ENCODE results near the gene SCNN1G. TPM values are rescaled to one million over a fixed set of nuclear protein-coding genes. Genes with fewer than 3 reads are reported as not detected.

SCNN1G gene
- total RNA-seq, 4 donors from 2014 or later = 3.4 to 6.5 (median 5.6) TPM

DNA sequence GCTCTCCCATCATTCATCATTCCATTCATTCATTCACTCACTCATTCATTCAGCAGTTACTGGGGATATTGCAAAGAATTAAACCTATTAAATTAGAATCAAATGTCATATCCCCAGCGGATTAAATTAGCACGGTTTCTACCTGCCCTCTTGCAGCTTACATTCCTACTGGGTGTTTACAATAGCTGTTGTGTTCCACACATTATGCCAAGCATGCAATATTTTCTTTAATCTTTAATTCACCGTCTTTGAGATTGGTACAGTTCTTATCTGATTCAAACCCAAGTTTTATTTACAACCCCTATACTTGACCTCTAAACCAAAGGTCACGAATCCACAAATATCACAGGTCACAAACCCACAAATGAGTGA is 32.6 kb upstream of the SCNN1G start:
- 48 to 55% methylated on average over 4 of the region's 4 CpGs for WGBS, 2 donors
- intact Hi-C loops (cut with DNase I) = no loop called here
- Histone ChIP-seq H3K4me1 (peaks cover 12 to 25% of the 10 kb centered on the region in 2 donors), H3K27me3 (no peaks in the 10 kb centered on the region), H3K36me3 (no peaks in the 10 kb centered on the region), H3K4me3 (replicated peaks in 1 of 3) (peak overlapping the region in 1 of 3 donors; percentile 29), H3K9me3 (no peaks in the 10 kb centered on the region), H3K27ac (peak overlapping the region in 1 of 3 donors; percentile 53)
- no peak for TF ChIP-seq POLR2A (IDR thresholded peaks at IDR 0.05)
- TF ChIP-seq, protein P1, sequence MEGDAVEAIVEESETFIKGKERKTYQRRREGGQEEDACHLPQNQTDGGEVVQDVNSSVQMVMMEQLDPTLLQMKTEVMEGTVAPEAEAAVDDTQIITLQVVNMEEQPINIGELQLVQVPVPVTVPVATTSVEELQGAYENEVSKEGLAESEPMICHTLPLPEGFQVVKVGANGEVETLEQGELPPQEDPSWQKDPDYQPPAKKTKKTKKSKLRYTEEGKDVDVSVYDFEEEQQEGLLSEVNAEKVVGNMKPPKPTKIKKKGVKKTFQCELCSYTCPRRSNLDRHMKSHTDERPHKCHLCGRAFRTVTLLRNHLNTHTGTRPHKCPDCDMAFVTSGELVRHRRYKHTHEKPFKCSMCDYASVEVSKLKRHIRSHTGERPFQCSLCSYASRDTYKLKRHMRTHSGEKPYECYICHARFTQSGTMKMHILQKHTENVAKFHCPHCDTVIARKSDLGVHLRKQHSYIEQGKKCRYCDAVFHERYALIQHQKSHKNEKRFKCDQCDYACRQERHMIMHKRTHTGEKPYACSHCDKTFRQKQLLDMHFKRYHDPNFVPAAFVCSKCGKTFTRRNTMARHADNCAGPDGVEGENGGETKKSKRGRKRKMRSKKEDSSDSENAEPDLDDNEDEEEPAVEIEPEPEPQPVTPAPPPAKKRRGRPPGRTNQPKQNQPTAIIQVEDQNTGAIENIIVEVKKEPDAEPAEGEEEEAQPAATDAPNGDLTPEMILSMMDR (IDR thresholded peaks at IDR 0.05) = no peak
- DNase-seq = no peak

DNA sequence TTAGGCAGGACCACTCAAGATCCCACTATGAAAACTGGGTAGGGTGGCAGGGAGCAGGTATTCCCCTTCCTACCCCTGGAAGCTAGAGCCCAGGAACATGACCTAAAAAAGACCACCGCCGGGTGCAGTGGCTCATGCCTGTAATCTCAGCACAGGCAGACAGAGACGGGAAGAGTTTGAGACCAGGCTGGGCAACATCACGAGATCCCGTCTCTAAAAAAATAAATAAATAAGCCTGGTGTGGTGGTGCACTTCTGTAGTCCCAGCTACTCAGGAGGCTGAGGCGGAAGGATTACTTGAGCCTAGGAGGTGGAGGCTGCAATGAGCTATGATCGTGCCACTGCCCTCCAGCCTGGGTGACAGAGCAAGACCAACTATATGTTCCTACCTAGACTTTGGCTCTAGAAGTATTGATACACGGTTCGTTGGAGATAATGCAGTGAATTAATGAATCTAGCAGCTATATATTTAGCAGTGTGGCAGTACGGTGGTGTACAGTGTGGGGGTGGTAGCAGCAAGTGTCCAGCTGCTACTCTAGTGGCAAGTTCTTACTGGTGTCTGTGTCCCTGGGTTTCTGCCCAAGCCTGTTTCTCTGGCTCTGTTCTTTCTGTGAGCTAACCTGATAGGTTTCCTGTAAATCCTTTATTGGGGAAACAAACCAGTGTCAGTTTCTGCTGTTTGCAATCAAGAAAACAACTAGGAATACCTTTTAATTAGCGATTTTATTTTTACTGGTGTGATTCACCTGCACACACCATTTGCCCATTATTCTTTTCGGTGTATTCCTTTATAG is 30.0 kb upstream of the SCNN1G start:
- Histone ChIP-seq H3K36me3 (no peaks in the 10 kb centered on the region), H3K4me3 (replicated peaks in 1 of 3) (no peak overlapping the region), H3K4me1 (peaks cover 5 to 9% of the 10 kb centered on the region in 2 donors), H3K27ac (no peak overlapping the region), H3K27me3 (no peaks in the 10 kb centered on the region), H3K9me3 (no peaks in the 10 kb centered on the region)
- no peak for DNase-seq
- TF ChIP-seq POLR2A (IDR thresholded peaks at IDR 0.05) = no peak
- TF ChIP-seq, protein P1 (IDR thresholded peaks at IDR 0.05) = no peak
- intact Hi-C loops (cut with DNase I) = no loop called here
- 86% methylated on average over 12 of the region's 12 CpGs for WGBS, 2 donors

DNA sequence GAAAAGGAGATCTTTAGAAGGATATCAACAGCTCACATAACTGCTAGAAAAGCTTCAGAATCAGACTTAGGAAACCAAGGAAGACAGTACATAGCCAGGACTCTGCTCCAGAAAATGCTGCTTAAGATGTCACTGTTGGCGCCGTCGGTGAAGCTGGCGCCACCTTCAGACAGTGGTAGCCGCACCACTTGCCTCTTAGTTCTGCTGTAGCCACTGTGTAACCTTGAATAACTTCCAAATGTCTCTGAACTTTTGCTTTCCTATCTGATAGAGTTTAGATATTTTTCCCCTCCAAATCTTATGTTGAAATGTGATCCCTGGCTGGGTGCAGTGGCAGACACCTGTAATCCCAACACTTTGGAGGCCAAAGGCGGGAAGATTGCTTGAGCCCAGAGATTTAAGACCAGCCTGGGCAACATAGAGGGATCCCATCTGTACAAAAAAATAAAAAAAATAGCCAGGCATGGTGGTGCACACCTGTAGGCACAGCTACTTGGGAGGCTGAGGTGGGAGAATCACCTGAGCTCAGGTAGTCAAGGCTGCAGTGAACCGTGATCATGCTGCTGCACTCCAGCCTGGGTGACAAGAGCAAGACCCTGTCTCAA is 27.0 kb upstream of the SCNN1G start:
- Histone ChIP-seq H3K4me1 (no peaks in the 10 kb centered on the region), H3K36me3 (no peaks in the 10 kb centered on the region), H3K4me3 (replicated peaks in 1 of 3) (no peak overlapping the region), H3K9me3 (no peaks in the 10 kb centered on the region), H3K27ac (no peak overlapping the region), H3K27me3 (no peaks in the 10 kb centered on the region)
- intact Hi-C loops (cut with DNase I) = no loop called here
- no peak for DNase-seq
- TF ChIP-seq, protein P1 (IDR thresholded peaks at IDR 0.05) = peak in 1 of 6 experiments; percentile 5
- no peak for TF ChIP-seq POLR2A (IDR thresholded peaks at IDR 0.05)
- 35 to 40% methylated on average over 7 of the region's 7 CpGs for WGBS, 2 donors

DNA sequence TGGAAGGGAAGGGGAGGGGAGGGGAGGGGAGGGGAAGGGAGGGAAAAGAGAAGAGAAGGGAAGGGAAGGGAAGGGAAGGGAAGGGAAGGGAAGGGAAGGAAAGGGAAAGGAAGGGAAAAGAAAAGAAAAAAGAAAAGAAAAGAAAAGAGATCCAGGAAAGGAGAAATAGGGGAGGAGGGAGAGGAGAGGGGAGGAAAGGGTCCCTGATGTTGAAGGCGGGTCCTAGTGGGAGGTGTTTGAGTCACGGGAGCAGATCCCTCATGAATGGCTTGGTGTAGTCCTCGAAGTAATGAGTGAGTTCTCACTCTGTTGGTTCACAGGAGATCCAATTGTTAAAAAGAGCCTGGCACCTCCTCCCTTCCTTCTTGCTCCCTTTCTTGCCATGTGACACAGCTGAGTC is 26.4 kb upstream of the SCNN1G start:
- Histone ChIP-seq H3K4me1 (no peaks in the 10 kb centered on the region), H3K4me3 (replicated peaks in 1 of 3) (no peak overlapping the region), H3K27ac (no peak overlapping the region), H3K9me3 (no peaks in the 10 kb centered on the region), H3K27me3 (no peaks in the 10 kb centered on the region), H3K36me3 (no peaks in the 10 kb centered on the region)
- WGBS, 2 donors = 60 to 70% methylated on average over 3 of the region's 3 CpGs
- intact Hi-C loops (cut with DNase I) = no loop called here
- no peak for DNase-seq
- TF ChIP-seq, protein P1 (IDR thresholded peaks at IDR 0.05) = no peak
- no peak for TF ChIP-seq POLR2A (IDR thresholded peaks at IDR 0.05)

DNA sequence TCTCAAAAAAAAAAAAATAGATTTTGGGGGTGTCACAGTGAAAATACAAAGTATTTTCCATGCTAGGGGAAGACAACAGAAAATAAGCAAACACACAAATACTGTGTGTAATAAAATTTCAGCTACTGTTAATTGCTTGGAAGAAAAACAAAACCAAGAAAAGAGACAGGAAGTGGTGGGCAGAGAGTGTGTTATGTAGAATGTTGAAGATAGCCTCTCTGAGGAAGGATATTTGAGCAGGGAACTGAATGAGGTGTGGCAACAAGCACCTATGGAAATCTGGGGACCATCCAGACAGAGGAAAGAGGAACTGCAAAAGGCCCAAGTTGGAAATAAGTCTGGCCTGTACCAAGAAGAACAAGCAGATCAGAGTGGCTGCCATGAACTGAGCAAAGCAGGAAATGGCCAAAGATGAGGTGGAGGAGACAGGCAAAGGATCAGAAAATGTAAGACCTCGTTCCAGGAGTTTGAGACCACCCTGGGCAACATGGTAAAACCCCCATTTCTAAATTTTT is 25.5 kb upstream of the SCNN1G start:
- 64 to 72% methylated on average over 1 of the region's 1 CpG for WGBS, 2 donors
- no peak overlapping the region for H3K4me3 ChIP-seq (replicated peaks in 1 of 3)
- no peak overlapping the region for H3K27ac ChIP-seq
- no peaks in the 10 kb centered on the region for H3K4me1 ChIP-seq
- TF ChIP-seq POLR2A (IDR thresholded peaks at IDR 0.05) = no peak
- TF ChIP-seq, protein P1 (IDR thresholded peaks at IDR 0.05) = no peak
- intact Hi-C loops (cut with DNase I) = no loop called here
- no peaks in the 10 kb centered on the region for H3K36me3 ChIP-seq
- DNase-seq = no peak
- H3K27me3 ChIP-seq = no peaks in the 10 kb centered on the region
- H3K9me3 ChIP-seq = no peaks in the 10 kb centered on the region
